Endothelial cell of umbilical vein (primary cell): ENCODE measurements around the gene ZFP62. TPM values are rescaled to one million over a fixed set of nuclear protein-coding genes. Genes with fewer than 3 reads are reported as not detected.

ENCODE experiments used
- BruUV-seq: library from RNA; stranded (reverse); fragments of 400-500 nt; replicated peaks from 2 replicates; lab custom pipeline; 2021; lab: Mats Ljungman, UMichigan
- CTCF ChIA-PET: fragments of 300-600, 350-600 bp; sonication (Branson Sonifier 250); formaldehyde crosslinking; loops from one replicate; lab custom pipeline; 2021; ENCODE audit warnings: antibody characterized with exemption, inconsistent platforms; lab: Charles Lee
- POLR2A ChIA-PET: fragments of 300-600, 350-600 bp; sonication (Branson Sonifier 250); formaldehyde crosslinking; loops from one replicate; lab custom pipeline; 2021; ENCODE audit warnings: antibody characterized with exemption, inconsistent platforms; lab: Charles Lee
- DNase-seq: peaks from one replicate; pipeline ENCODE4 v3.0.0-alpha.2; 2011; ENCODE audit warnings: low read depth, low spot score
- FAIRE-seq: peaks from 2 replicates; lab custom pipeline; 2011; peaks lifted over from hg19 to GRCh38; lab: Jason Lieb, UNC
- H2AFZ ChIP-seq: 2 replicates; pipeline ENCODE4 v1.6.0; 2012; ENCODE audit warnings: low read depth, low read length, control low read depth, inconsistent platforms
- H3K27ac ChIP-seq: 2 replicates; pipeline ENCODE4 v1.5.1; 2011; ENCODE audit warnings: low read depth, mild to moderate bottlenecking, control low read depth, low read length, moderate library complexity; ENCODE audit not compliant: insufficient read depth
- H3K27me3 ChIP-seq, 2 experiments: 2 replicates each; pipeline versions ENCODE4 v1.6.0 to v1.6.1; 2011; ENCODE audit warnings: low read length in 2 of 2, mixed read lengths in 1 of 2; ENCODE audit not compliant: control insufficient read depth in 2 of 2, insufficient read depth in 2 of 2
- H3K36me3 ChIP-seq, 2 experiments: 2 replicates in 1 of 2; 3 replicates in 1 of 2; pipeline ENCODE4 v1.5.1; 2011; ENCODE audit warnings: low read length in 2 of 2, mild to moderate bottlenecking in 1 of 2, moderate library complexity in 1 of 2; ENCODE audit not compliant: control insufficient read depth in 2 of 2, insufficient read depth in 2 of 2; ENCODE audit errors: extremely low read depth in 1 of 2
- H3K4me1 ChIP-seq: 3 replicates; pipeline ENCODE4 v1.5.1; 2011; ENCODE audit warnings: mild to moderate bottlenecking, low read length; ENCODE audit not compliant: control insufficient read depth, insufficient read depth; ENCODE audit errors: extremely low read depth
- H3K4me2 ChIP-seq: 2 replicates; pipeline ENCODE4 v1.6.1; 2011; ENCODE audit warnings: low read length, control low read depth, mixed read lengths; ENCODE audit not compliant: insufficient read depth
- H3K4me3 ChIP-seq, 3 experiments: fragments of 200-600 bp in 1 of 3; sonication (generic), shearing (Covaris generic) in 1 of 3; replicated peaks in 1 of 3; 2 replicates each; pipeline ENCODE4 v1.5.1; 2011 to 2016; ENCODE audit warnings: control low read depth in 3 of 3, low read length in 3 of 3, mild to moderate bottlenecking in 2 of 3, inconsistent platforms in 1 of 3, low read depth in 1 of 3, moderate library complexity in 1 of 3; ENCODE audit not compliant: insufficient read depth in 1 of 3
- H3K79me2 ChIP-seq: 2 replicates; pipeline ENCODE4 v1.6.0; 2012; ENCODE audit warnings: low read length, inconsistent platforms; ENCODE audit not compliant: control insufficient read depth, insufficient read depth
- H3K9ac ChIP-seq: replicated peaks from 2 replicates; pipeline ENCODE3; 2011; ENCODE audit warnings: low read length, control low read depth; ENCODE audit not compliant: insufficient read depth; ENCODE audit errors: extremely low read depth
- H3K9me1 ChIP-seq: replicated peaks from 3 replicates; pipeline ENCODE4 v1.6.0; 2011; ENCODE audit warnings: mild to moderate bottlenecking, low read length; ENCODE audit not compliant: control insufficient read depth, insufficient read depth; ENCODE audit errors: extremely low read depth
- H3K9me3 ChIP-seq: replicated peaks from 2 replicates; pipeline ENCODE4 v1.5.1; 2012; ENCODE audit warnings: low read length, inconsistent platforms; ENCODE audit not compliant: control insufficient read depth, insufficient read depth
- H4K20me1 ChIP-seq: replicated peaks from 2 replicates; pipeline ENCODE3; 2011; ENCODE audit warnings: mild to moderate bottlenecking, low read length; ENCODE audit not compliant: control insufficient read depth, insufficient read depth; ENCODE audit errors: extremely low read depth
- CTCF ChIP-seq, 2 donors: IDR thresholded peaks; 1 replicate in 1 of 2; 2 replicates in 1 of 2; pipeline ENCODE4 v1.5.1; 2011; ENCODE audit warnings: low read length in 2 of 2, mild to moderate bottlenecking in 2 of 2, moderate library complexity in 2 of 2, control low read depth in 1 of 2, inconsistent platforms in 1 of 2, low read depth in 1 of 2; ENCODE audit not compliant: insufficient read depth in 1 of 2; ENCODE audit errors: extremely low read depth in 1 of 2
- EZH2 ChIP-seq: IDR thresholded peaks from 2 replicates; pipeline ENCODE4 v1.6.1; 2012; ENCODE audit warnings: borderline replicate concordance, low read depth, mild to moderate bottlenecking, moderate library complexity, low read length, inconsistent platforms; ENCODE audit not compliant: severe bottlenecking
- FOS ChIP-seq: IDR thresholded peaks from 2 replicates; pipeline ENCODE4 v1.6.1; 2011; ENCODE audit warnings: mild to moderate bottlenecking, low read length, moderate library complexity, borderline replicate concordance; ENCODE audit not compliant: insufficient read depth
- GATA2 ChIP-seq: IDR thresholded peaks from 2 replicates; pipeline ENCODE4 v1.7.0; 2011; ENCODE audit warnings: low read depth, mild to moderate bottlenecking, moderate library complexity, mixed read lengths, low read length; ENCODE audit not compliant: insufficient read length, insufficient read depth
- JUN ChIP-seq: IDR thresholded peaks from 2 replicates; pipeline ENCODE4 v1.6.1; 2011; ENCODE audit warnings: borderline replicate concordance, low read depth; ENCODE audit not compliant: insufficient read length, insufficient read depth
- MAX ChIP-seq: IDR thresholded peaks from 2 replicates; pipeline ENCODE4 v1.6.1; 2011; ENCODE audit not compliant: insufficient read depth, insufficient read length
- MYC ChIP-seq: IDR thresholded peaks from one replicate; pipeline ENCODE4 v1.6.1; 2011; ENCODE audit warnings: mild to moderate bottlenecking, low read depth, low read length
- POLR2A ChIP-seq: IDR thresholded peaks from 2 replicates; pipeline ENCODE4 v1.6.1; 2012; ENCODE audit warnings: low read depth, mild to moderate bottlenecking, control low read depth, low read length
- POLR2AphosphoS5 ChIP-seq: IDR thresholded peaks from 2 replicates; pipeline ENCODE4 v1.6.1; 2012; ENCODE audit warnings: low read depth, mild to moderate bottlenecking, control low read depth, low read length, moderate library complexity; ENCODE audit not compliant: insufficient read depth
- dilution Hi-C: fragments of 300-500 bp; cut with MboI; formaldehyde crosslinking; loops from one replicate; pipeline ENCODE4 v1.15.0; 2019; ENCODE audit warnings: low sequenced_read_pairs; ENCODE audit not compliant: extremely low pct_ligation_motif_present
- intact Hi-C: fragments of 100-400 bp; cut with micrococcal nuclease; formaldehyde crosslinking; loops from one replicate; pipeline ENCODE4 v1.10.0; 2022
- polyA plus RNA-seq, 4 experiments: library from polyadenylated mRNA; depleted of rRNA in 3 of 4; stranded (reverse) in 3 of 4; unstranded in 1 of 4; fragments of >200 nt; gene quantifications; 2 replicates each; pipeline versions ENCODE4 v1.2.1 to v1.2.3, GENCODE V29; 2011 to 2012; ENCODE audit warnings: missing spikeins in 1 of 4
- total RNA-seq: library from RNA; stranded (reverse); gene quantifications from 2 replicates; pipeline ENCODE4 v1.2.3, GENCODE V29; 2021

ZFP62 gene
- total and polyA plus RNA-seq, 2 donors (not counting 3 experiments of a cell fraction or from before 2014, with no cell fraction given), result 3.7 to 19.7 TPM

- Histone ChIP-seq H3K9me1 (no peaks in the 10 kb centered on the region), H3K27ac (no peak overlapping the region), H3K4me2 (no peak overlapping the region), H3K36me3 (peaks cover 0 to 4% of the 10 kb centered on the region in 2 experiments), H3K27me3 (no peaks in the 10 kb centered on the region), H3K79me2 (no peaks in the 10 kb centered on the region), H3K9ac (no peak overlapping the region), H2AFZ (no peak overlapping the region), H3K4me3 (no peak overlapping the region), H3K4me1 (no peaks in the 10 kb centered on the region), H3K9me3 (peaks cover 10% of the 10 kb centered on the region), H4K20me1 (no peaks in the 10 kb centered on the region)
- FAIRE-seq (no peak), DNase-seq (no peak)
- dilution Hi-C loops, result no loop called here
- CTCF ChIA-PET, result no interaction called here
- TF ChIP-seq POLR2AphosphoS5 (no peak), GATA2 (no peak), EZH2 (no peak), JUN (no peak), FOS (no peak), MYC (no peak), POLR2A (no peak), CTCF (IDR thresholded peaks at IDR 0.05; ENCODE audit: extremely low read depth in 1 of 2, insufficient read depth in 1 of 2, low read depth in 1 of 2, low read length in 2 of 2) (no peak), MAX (no peak)
- BruUV-seq, result no TSS peak
- intact Hi-C loops, result no loop called here
- POLR2A ChIA-PET, result no interaction called here
These were observed 16.6 kb downstream of the ZFP62 start for GRCh38 chr5:180844432-180844831.
